HG03565 (cell line): ENCODE results near the gene COMMD1.
"Not testable (repeated sequence)": the region's sequence is repeated elsewhere in the genome, so short reads cannot be mapped to it uniquely, and the experiment has no call there.

ENCODE experiments used
- ATAC-seq: cut with Tn5 transposase; IDR thresholded peaks from one replicate; pipeline ENCODE4 v1.9.1; 2021; ENCODE audit warnings: mild to moderate bottlenecking, moderate library complexity; ENCODE audit not compliant: unreplicated experiment

The COMMD1 gene

GRCh38 chr2:61962095-61962984 is 56.9 kb downstream of the COMMD1 start:
- ATAC-seq, result no peak

DNA sequence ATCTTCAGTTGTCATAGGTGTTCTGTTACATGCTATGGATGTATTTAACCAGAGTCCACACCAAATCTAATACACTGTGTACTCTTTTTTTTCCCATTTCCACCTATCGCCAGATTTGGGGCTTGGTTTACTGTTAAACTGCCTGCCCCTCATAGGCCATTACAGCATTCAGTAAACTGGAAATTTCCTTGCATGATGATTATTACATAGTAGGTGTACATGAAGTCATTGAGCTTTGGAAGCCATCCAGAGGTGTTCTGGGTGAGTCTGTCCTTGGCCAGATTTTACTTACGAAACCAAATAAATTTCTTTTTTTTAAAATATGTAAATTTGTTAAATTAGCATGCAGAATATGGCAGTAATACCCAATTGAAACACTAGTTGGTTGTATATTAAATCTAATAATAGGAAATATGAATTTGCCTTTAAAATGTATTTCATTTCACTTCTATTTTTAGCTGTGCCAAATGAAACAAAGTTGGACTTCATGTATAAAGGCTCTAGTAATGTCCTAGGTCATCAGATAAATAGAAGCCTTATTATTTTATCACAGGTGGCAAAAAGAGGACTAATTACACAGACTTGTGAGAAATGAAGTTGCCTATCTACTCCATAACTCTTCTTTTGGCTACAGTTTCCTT is 60.7 kb downstream of the COMMD1 start:
- ATAC-seq, result no peak

DNA sequence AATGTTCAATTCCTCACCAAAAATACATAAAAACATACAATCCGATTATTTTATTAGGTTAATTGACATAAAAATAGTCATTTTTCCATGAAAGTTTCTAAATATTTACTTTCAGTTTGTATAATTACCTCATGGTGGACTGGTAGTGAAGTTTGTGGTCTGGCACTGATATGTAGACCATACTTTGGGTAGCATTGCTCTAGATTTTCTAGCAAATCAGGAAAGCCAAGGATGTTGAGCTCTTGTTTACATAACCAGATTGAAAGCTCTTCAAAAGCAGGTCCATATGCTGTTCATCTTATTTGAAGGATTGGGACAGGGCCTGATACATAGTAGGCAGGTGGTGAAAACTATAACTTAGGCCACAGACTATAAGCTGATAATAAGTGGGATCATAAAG is 61.8 kb downstream of the COMMD1 start:
- no peak for ATAC-seq

- ATAC-seq, result no peak
Observed at GRCh38 chr2:61969376-61969775, 63.9 kb downstream of the COMMD1 start.

DNA sequence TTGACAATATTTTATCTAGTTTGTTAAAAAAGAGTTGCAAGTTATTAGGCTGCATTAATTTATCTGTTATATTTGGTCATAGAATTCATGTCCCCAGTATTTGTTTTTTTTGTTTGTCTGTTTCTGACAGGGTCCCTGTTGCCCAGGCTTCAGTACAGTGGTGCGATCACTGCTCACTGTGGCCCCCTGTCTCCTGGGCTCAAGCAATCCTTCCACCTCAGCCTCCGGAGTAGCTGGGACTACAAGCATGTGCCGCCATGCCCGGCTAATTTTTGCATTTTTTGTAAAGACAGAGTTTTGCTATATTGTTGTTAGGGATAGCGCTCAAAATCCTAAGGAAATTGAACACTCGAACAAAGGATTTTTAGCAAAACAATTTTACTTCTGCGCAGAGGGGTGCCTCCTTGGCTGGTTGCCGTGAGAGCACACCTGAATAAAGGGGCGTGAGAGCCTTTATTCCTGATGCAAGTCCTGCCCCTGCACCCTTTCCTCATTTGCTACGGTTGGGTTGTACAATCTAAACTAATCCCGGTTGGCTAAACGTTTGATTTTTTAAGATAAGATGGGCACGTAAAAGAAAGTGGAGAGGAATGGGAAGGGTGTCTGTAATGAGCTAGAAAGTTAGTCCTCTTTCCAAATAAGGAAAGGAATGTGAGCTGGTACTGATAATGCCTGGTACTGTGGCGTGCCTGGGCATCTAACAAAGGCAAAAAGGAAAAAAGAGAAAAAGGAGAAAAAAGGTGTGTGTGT is 65.5 kb downstream of the COMMD1 start:
- ATAC-seq, result no peak

GRCh38 chr2:61978522-61978921 is 73.0 kb downstream of the COMMD1 start:
- ATAC-seq, result no peak

- ATAC-seq, result no peak
Observed at GRCh38 chr2:61980758-61981157, 75.3 kb downstream of the COMMD1 start.

- ATAC-seq, result no peak
Observed at GRCh38 chr2:61984682-61985081, 79.2 kb downstream of the COMMD1 start.

- ATAC-seq, result no peak
Observed at GRCh38 chr2:61988462-61989366, 83.2 kb downstream of the COMMD1 start.

DNA sequence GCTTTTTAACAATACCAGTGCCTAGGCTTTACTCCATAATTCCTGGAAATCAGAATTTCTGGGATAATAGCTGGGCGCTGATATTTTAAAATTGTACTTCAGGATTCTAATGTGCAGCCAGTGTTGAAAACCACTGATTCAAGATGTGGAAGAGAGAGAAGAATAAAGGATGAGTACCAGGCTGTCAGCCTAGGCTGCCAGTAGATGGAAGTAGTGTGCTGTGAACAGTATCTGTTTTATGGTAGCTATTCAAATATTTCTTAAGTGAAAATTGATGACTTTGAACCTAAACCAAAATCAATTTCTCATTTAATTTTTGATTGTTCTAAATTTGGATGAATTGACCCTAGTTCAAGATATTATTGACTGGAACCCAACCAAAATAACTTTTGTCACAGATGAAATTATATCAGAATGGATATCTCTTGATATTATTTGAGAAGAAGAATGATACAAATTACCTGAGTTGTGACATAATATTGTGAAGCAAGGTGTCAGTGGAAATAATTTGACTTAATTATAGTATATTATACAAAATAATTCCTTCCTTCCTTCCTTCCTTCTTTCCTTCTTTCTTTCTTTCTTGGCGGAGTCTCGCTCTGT is 88.0 kb downstream of the COMMD1 start:
- no peak for ATAC-seq

DNA sequence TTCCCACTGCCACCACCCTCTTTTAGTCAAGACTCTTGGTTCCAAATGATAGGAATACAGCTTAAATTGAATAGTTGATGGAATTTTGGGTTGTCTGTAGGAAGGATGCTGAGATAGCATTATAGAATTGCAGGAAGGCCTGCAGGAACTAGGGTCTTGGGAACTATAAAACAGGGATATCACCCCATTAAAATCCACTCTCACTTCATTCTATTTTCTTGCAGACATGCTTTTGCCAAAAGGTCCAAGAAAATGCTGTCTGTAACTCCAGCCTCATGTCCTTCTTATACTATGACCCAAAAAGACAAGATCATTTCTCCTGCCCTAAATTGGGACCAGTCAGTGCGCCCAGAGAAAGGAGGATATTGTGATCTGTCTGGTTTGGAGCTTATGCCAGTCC is 89.1 kb downstream of the COMMD1 start:
- ATAC-seq, result no peak

- no peak for ATAC-seq
Observed at GRCh38 chr2:61995065-61995464, 89.6 kb downstream of the COMMD1 start.

GRCh38 chr2:61995515-61995914 is 90.0 kb downstream of the COMMD1 start:
- peak; percentile 57 for ATAC-seq

- no peak for ATAC-seq
Observed at GRCh38 chr2:61998426-61998825, 93.0 kb downstream of the COMMD1 start.

GRCh38 chr2:62000538-62000937 is 95.1 kb downstream of the COMMD1 start:
- no peak for ATAC-seq

DNA sequence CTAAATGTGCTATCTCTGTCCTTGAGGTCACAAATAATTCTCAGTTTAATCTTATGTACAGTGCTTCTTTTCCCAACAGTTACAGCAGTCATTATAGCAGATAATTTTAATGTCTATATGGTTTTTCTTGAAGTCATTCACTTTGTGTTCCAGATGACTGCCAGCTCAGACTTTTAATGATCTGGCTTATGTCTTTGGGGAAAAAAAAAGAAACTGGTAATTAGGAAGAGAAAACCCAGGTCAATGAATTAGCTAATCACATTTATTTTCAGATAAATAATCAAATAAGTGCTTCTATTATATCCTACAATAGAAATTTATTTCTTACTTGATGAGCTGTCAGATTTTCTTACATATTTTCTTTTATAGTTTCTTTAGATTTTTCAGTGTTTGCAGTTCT is 96.0 kb downstream of the COMMD1 start:
- ATAC-seq, result no peak

GRCh38 chr2:62004428-62004827 is 99.0 kb downstream of the COMMD1 start:
- ATAC-seq, result not testable (repeated sequence)

GRCh38 chr2:62007555-62007954 is 102.1 kb downstream of the COMMD1 start:
- ATAC-seq, result no peak

- ATAC-seq, result no peak
Observed at GRCh38 chr2:62010632-62011256, 105.3 kb downstream of the COMMD1 start.

DNA sequence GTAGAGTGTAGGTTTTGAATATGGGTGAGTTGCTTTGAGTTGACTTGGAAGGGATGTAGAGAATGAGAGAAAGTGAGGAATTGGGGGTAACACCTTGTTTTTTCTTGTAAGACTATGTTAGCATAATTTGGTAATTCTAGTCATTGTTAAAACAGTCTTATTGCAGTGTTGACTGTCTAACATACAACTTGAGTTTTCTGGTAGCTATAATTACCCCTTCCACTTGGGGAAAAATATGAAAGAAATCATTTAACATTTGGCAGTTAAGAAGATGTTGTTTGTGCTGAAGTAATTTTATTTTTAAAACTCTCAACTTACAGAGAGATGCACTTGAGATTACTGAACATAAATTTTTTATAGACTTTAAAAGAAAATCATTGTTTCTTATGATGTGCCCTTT is 108.2 kb downstream of the COMMD1 start:
- no peak for ATAC-seq
